G401.6 (cell line): ENCODE data around the gene DCAF4.
"Not testable (repeated sequence)": the region's sequence is repeated elsewhere in the genome, so short reads cannot be mapped to it uniquely, and the experiment has no call there.

Experiments
- FAIRE-seq: peaks from 2 replicates; lab custom pipeline; 2012; peaks lifted over from hg19 to GRCh38; lab: Jason Lieb, UNC

DCAF4 gene

DNA sequence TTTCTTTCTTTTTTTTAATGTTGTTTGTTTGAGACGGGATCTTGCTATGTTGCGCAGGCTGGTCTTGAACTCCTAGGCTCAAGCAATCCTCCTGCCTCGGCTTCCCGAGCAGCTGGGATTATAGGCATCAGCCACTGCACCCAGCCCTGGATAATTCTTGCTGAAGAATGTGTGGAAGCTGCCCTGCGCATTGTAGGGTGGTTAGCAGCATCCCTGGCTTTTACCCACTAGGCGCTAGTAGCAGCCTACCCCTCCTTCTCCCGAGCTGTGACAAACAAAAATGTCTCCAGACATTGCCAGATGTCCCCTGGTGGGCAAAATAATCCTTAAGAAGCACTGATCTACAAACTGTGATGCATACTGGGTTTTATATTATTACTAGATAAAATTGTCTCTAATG, 6.6 kb downstream of the DCAF4 start:
- FAIRE-seq: no peak

DNA sequence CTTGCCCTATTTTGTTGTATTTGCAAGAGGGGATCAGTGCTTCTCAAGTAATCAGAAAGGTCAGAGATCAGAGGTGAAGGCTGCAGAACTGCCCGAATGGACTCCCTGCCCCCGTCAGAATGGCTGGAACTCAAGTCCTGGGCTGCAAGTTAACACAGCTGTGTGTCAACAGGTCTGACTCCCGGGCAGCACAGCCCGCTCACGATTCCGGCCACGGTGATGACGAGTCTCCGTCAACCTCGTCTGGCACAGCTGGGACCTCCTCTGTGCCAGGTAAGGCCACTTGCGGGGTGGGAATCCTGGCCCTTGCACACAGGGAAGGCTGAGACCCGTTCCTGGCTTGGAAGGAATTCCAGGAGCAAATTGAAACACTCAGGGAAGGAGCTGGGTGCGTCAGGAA, 13.4 kb downstream of the DCAF4 start:
- FAIRE-seq: no peak

DNA sequence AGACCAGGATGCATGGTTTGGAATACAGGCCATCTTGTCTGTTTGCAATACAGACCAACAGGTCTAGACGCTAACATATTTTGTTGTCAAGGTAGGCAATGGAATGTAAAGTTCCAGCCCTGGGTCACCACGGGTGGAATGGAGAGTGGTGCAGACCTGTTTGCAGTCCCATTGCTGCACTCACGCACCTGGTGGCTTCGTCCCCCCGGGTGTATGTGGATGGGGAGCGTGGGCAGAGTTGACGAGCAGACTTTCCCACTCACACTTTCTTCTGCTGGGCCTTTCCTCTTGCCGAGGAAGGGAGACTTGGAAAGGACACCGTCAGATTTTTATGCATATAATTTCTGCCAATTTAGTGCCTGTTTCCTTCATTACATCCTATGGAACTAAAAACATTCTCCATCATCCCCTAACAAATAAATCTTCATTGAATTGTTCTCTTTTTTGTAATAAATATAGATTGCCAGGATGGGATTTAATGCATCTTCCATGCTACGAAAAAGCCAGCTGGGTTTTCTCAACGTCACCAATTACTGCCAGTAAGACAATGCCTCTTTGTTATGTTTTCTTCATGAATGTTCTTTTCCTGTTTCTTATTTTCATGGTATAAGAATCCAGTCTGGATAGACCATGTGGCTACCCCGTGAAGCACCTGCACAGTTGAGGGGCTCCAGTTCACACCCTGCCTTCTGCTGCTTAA, 15.2 kb downstream of the DCAF4 start:
- no peak for FAIRE-seq

DNA sequence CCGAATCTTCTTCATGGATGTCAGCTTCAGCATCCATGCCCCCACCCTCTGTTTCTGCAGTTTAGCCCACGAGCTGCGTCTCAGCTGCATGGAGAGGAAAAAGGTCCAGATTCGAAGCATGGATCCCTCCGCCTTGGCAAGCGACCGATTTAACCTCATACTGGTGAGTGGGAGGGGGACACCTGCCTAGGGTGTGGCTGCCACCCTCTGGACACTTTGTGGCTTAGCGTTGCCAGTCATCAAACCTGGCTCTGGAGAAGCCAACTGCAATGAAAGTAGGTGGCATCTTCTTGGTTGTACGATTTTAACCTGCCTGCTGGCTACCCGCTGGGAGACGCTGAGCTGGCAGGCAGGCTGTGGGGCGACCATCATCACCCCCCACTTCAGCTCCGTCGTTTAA, 16.7 kb downstream of the DCAF4 start:
- FAIRE-seq: no peak

DNA sequence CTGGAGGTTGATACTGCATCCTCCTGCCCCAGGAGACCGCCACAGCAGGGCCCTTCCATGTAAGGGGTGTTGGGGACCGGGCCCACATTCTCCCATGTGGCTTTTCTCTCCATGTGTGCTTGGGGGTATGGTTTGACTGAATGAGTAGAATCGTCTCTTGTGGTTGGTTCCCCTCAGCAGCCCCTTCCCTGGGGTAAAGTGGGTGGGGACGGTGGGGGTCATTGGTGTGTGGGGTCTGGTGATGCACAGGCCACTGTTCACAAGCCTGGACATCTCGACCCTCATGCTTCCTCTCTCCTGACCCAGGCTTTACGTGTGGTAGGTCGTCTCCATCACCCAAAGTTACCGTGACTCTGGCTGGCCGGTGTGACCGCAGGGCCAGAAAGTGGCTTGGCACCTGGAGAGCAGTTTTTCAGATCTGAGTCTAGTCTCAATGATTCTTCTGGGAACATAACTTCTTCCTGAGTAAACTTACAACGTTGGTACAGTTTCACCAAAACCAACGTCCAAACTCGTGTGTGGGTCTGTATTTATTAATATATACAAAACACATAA, 17.7 kb downstream of the DCAF4 start:
- FAIRE-seq: no peak

DNA sequence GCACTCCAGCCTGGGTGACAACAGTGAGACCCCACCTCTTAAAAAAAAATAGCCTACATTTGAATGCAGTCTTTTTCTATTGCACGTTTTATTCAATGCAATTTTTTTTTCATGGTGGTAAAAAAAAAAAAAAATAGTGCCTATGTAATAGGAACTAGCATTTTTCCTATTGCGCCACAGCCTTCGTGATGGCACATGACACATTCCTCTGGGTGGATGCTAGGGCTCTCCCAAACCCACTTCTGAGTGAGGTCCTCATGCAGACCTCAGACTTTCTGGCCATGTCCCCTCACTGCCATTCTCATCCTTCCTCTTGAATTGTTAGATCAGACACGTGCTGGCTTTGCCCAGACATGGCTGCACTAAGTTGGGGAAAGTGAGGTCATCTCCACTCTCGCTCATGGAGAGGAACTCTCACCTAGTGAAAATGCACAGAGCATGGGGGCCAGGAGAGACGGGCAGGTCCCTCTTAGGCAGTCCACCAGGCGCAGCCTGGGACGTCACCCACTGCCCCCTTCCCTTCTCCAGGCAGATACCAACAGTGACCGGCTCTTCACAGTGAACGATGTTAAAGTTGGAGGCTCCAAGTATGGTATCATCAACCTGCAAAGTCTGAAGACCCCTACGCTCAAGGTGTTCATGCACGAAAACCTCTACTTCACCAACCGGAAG, 19.2 kb downstream of the DCAF4 start:
- FAIRE-seq: no peak

DNA sequence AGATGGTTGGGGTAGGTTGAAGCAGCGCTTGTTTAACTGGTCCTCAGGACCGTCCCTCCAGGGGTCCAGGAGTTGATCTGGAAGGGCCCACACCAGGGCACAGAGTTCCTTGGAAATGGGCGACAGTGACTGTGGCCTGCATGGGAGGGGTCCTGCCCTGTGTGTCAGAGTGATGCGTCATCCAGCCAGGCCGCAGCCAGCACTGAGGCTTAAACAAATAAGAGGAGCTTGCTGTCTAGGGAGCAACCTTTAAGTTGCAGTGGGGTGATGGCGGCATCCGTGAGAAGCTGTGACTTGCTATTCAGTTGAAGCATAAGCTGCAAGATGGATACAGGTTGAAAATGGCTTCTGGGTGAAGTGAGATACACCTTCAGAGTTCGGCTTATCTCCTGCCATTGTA, 20.2 kb downstream of the DCAF4 start:
- no peak for FAIRE-seq

DNA sequence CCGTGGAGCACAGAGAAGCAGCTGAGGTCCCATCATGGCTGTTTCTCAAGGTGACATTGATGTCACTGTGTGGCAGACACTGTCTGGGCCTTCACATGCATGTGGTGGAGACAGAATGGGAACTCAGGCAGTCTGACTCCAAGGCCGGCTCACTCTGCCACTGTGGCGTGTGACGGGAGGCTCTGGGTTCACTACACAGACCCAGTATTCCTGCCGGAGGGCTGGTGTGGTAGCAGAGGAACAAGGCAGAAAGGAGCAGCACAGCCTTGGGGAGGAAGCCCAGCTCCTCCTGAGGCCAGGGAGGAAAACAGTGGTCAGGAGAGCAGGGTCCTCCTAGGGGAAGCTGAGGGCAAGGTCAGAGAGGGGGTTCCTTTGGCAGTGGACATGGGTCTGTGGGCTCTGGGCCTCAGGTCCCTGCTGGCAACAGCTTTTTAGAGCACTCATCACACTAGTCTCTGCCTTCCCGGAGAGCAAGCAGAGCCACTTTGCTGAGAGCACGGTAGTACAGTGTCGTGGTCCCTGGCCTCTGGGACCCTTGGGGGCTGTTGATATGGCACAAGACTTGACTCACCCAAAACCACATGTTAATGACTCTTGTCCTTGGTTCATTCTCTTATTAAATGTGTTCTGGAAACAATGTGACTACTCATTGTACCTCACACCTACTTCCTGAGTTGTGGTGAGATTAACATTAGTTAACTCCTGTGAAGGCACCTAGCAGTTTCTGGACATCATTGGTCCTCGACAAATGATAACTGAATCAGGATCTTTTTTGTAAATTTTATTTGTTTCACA, 21.3 kb downstream of the DCAF4 start:
- FAIRE-seq: no peak

DNA sequence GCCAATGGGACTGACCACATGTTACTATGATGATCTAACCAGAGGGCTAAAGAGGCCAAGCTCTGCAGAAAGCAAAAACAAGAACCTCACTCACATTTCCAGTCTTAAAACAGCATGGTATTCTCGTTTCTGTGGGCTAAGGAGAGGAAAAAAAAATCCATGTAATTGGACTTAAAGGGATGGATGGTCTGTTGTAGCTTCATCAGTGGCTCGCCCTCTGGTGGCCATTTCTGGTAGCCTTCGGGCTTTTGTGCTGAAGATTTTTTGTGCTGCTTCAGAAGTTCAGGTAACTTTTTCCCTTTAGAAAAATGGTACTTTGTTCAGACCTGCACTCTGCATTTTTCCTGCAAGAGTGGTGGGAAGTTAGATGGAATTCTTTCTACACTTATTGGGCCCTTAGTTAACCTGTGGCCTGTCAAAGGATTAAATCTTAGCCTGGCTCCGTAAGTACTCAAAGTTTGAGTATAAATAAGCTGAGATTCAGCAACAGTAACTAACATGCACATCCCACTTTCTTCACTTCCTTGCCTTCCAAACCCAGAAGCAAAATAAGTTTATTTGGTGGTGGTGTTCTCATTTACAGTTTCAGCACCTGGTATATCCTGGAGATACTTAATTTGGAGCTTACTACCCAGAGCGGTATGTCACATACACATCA, 22.3 kb downstream of the DCAF4 start:
- FAIRE-seq: peak; percentile 94

DNA sequence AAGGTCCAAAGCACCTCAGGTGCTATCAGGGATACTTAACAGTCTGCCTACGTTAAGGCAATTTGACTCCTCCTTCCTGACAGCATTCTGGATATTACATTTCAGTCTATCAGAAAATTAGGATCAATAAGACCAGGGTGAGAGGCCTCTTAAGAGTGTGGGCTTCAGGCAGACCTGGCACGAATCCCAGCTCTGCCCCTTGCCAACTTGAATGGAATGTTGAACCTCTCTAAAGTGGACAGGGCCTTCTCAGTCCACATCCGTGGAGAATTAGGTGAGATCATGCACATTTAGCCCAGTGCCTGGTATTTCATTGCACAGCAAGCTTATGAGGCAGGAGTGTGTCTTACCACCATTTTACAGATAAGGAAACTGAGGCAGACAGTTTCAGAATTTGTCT, 25.9 kb downstream of the DCAF4 start:
- FAIRE-seq: no peak

DNA sequence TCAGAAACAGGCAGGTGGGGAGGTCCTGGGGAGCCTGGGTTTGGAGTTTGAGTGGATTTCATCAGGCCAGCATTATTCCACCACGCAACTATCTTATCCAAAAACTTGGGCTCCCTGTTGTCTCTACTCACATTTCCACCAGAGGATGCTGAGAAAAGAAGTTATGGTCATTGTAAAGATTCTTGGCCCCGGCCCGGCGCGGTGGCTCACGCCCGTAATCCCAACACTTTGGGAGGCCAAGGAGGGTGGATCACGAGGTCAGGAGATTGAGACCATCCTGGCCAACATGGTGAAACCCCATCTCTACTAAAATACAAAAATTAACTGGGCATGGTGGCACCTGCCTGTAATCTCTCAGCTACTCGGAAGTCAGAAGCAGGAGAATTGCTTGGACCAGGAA, 30.5 kb downstream of the DCAF4 start:
- FAIRE-seq: not testable (repeated sequence)

DNA sequence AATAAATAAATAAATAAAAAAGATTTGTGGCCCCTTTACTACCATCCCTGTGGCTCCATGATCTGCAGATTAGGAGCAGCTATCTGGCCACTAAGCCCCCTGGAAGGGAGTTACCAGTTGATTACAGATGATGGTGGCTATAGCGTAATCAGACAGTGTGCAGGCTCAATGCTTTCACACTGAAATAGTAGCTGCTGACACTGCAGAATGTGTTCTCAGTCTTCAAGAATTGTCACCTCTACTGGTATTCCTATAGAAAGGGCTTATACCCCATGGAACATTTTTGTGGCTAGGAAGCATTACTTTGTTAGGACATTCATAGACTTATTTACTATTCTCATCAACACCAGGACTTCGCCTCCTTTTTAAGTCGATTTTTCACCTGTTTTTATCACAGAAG, 30.9 kb downstream of the DCAF4 start:
- no peak for FAIRE-seq

DNA sequence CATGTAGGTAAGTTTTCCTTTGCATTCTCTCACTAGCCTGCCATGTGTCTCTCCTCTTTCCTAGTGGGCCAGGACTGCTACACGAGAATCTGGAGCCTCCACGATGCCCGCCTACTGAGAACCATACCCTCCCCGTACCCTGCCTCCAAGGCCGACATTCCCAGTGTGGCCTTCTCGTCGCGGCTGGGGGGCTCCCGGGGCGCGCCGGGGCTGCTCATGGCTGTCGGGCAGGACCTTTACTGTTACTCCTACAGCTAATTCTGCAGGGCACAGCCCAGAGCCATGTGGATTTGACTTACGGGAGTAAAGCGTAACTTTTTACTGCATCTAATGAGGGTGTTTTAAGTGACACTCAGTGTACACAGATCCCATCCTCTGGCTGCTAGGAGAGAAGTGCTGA, 32.3 kb downstream of the DCAF4 start:
- no peak for FAIRE-seq

DNA sequence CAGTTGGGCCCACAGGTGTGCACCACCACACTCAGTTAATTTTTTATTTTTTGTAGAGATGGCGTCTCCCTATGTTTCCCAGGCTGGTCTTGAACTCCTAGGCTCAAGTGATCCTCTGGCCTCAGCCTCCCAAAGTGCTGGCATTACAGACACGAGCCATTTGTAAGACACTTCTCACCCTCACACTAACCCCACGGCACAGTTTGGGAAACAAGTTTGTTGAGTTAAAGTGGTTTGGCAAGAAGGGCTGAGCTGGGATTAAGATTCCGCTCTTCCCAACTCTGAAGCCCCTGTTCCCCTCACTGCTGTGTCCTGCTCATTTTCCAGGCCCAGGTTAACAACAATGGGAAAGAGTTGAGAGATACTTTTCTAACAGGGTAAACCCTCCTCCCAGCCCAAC, 34.8 kb downstream of the DCAF4 start:
- not testable (repeated sequence) for FAIRE-seq

DNA sequence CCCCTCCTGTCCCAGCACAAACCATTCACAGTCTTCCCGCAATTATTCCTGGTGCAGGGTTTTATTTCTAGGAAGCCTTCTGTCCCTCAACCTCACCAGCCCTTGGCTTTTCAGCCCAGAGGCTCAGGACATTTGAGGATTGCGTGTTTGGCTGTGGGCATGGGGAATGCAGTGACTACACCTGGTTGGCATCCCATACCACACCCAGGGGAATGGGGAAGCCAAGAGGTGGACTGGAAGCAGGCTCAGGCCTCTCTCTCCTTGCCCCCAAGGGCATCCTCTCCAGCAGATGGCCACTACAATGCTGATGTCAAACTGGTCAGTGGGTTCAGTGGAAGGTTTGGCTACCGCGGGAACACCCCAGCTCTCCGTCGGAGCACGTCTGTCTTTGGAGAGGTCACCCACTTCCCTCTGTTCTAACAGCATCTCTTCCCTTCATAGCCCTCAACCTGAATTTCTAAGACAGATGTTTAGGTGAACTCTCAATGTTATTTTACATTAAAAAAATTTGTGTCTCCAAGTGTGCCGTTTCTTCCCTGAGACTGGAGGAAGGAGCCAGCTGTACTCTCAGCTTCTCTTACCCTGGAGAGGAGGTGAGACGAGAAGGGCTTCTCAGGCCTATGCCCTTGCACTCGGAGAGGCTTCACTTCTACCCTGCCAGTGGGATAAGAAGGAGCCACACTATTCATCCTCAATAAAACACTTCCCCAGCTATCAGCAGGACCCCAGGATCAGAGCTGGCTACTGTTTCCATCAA, 35.5 kb downstream of the DCAF4 start:
- no peak for FAIRE-seq

DNA sequence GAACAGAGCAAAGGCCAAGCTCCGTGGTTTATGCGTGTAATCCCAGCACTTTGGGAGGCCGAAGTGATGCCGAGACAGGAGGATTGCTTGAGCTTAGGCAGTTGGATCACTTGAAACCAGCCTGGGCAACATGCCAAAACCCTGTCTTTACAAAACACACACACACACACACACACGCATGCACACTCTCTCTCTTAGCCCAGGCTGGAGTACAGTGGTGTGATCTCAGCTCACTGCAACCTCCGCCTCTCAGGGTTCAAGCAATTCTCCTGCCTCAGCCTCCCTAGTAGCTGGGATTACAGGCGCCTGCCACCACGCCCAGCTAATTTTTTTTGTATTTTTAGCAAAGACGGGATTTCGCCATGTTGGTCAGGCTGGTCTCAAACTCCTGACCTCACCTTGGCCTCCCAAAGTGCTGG, 36.1 kb downstream of the DCAF4 start:
- FAIRE-seq: not testable (repeated sequence)

DNA sequence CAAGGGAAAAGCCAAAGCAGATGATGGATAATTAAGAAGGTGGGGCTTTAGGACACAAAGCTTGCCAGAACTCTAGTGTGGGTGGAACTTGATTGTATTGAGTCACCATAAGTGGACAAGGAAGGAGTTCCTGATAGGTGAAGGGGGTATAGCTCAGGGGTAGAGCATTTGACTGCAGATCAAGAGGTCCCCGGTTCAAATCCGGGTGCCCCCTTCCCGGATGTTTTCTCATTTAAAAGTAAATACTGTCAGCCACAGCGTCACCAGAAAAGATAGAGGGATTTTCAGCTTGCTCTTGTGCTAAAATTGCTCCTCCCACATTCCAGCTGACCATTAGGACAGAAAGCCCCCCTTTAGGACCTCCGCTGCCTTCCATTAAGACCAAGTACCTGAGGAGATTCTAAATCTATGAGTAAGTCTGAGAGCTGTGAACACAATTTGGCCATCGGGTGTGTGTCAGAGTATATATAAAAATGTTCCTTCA, 36.6 kb downstream of the DCAF4 start:
- FAIRE-seq: peak; percentile 77

DNA sequence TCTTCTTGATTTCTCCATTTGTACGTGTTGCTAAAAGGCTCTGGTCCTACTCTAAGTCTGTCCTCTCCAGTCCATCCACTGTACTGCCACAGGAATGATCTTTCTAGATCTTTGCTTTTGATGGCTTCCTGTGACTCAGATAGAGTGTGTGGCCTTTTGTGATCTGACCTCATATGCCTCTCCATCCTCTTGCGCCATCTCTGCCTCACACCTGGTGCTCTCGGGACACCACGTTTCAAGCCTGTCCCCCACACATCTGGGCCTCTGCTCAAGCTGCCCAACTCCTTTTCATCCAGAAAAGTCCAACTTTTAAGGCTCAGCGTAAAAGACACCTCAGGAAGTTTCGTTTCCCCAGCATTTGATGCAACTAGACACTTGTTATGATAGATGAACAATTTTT, 39.0 kb downstream of the DCAF4 start:
- no peak for FAIRE-seq

DNA sequence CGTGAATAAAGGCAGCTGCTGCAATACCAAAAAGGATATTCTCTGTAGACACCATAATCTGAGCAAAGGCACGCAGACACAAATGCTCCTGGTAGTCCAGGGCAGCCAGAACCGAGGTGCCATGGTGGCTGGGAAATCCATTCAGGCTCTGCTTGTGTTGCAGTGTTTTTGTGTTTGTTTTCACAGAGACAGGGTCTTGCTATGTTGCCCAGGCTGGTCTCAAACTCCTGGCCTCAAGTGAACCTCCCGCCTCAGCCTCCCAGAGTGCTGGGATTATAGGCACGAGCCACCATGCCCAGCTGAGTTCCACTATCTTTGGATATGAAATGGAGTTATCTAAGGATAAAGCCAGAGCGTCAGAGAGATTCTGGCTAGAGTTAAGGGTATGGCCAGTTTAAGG, 39.8 kb downstream of the DCAF4 start:
- no peak for FAIRE-seq

DNA sequence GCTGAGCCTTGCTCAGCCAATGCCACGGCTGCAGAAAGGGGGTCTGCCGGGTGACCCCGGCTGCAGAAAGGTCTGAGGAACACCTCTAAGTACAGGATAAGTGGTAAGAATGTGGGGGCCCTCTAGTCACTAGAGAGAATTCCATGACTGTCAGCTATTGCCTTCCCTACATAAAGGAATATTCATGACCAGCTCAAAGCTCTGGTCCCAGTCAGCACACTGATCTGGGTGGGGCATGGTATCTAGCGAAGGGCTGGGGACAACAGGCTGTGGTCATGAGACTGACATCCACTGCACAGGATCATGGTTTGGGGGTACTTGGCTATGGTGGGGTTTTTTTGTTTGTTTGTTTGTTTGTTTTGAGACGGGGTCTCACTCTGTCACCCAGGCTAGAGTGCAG, 42.1 kb downstream of the DCAF4 start:
- FAIRE-seq: no peak

DNA sequence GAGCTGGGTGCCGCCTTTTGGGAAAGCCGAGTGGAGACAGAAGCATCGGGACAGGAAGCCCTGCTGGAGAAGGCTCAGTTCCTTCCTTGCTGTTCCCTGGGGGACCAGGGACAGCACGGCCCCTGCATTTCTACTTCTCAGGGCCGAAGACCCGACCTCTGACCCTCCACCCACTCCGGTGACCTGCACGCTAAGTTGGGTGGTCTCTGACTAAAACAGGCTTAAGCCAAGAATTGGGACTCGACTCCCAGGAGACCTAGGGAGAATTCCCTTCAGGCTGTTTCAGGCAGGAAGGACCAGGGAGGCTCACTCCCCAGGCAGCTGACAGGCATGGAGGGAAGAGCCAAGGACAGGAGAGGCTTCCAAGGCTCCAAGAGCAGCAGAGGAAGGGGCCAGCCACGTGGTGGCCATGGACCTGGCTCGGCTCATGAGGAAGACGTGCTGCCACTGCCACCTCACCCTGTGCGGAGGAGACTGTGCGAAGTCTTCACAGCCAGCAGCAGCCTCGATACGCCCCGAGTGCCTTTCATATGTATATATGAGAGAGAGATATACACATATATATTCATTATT, 43.9 kb downstream of the DCAF4 start:
- FAIRE-seq: no peak
